Esophagus squamous epithelium (tissue), 5 donors: ENCODE results near the gene ATP11A. TPM values are rescaled to one million over a fixed set of nuclear protein-coding genes. Genes with fewer than 3 reads are reported as not detected.

ENCODE experiments used
- DNase-seq: peaks from one replicate; lab custom pipeline; 2025; lab: John Stamatoyannopoulos, UW
- H3K27ac ChIP-seq, 4 donors: fragments of 200-600 bp; sonication (generic); one replicate each; pipeline ENCODE4 v1.5.1; 2016 to 2019; ENCODE audit warnings: mild to moderate bottlenecking in 1 of 4
- H3K27me3 ChIP-seq, 4 donors: fragments of 200-600 bp; sonication (generic); 1 replicate in 3 of 4; 2 replicates in 1 of 4; pipeline versions ENCODE4 v1.5.1 to v1.6.0; 2017 to 2021; ENCODE audit warnings: antibody characterized with exemption in 1 of 4
- H3K36me3 ChIP-seq, 3 donors: fragments of 200-600 bp; sonication (generic); one replicate each; pipeline ENCODE4 v1.5.1; 2016 to 2019
- H3K4me1 ChIP-seq, 3 donors: fragments of 200-600 bp; sonication (generic); one replicate each; pipeline ENCODE4 v1.5.1; 2017 to 2019
- H3K4me3 ChIP-seq, 4 donors: fragments of 200-600 bp; sonication (generic); 1 replicate in 3 of 4; 2 replicates in 1 of 4; pipeline ENCODE4 v1.5.1; 2016 to 2019; ENCODE audit warnings: mild to moderate bottlenecking in 2 of 4, moderate library complexity in 1 of 4
- H3K9me3 ChIP-seq, 3 donors: fragments of 200-600 bp; sonication (generic); one replicate each; pipeline ENCODE4 v1.5.1; 2016 to 2019
- POLR2A ChIP-seq, 4 donors: fragments of 450-650 bp; IDR thresholded peaks; one replicate each; pipeline ENCODE4 v1.6.1; 2017; ENCODE audit warnings: antibody characterized with exemption in 4 of 4, mild to moderate bottlenecking in 4 of 4, moderate library complexity in 3 of 4
- WGBS, 2 donors: methylation state at CpG; one replicate each; pipeline ENCODE4 v1.1.5; 2018; 5-methylcytosine and 5-hydroxymethylcytosine counted together
- intact Hi-C: fragments of 100-400 bp; cut with DNase I; formaldehyde crosslinking; loops from one replicate; pipeline ENCODE4 v1.15.0; 2022
- total RNA-seq, 4 donors: library from RNA; depleted of rRNA; stranded (reverse); fragments of >200 nt; gene quantifications; one replicate each; pipeline ENCODE4 v1.1.0, GENCODE V29; 2016
- TF ChIP-seq, protein P1 (sequence below), 6 experiments: fragments of 450-650 bp in 4 of 6; fragments of 200-600 bp in 2 of 6; sonication (generic) in 2 of 6; IDR thresholded peaks; one replicate each; pipeline ENCODE4 v1.5.1; 2016 to 2019; ENCODE audit warnings: antibody characterized with exemption in 6 of 6, mild to moderate bottlenecking in 4 of 6, moderate library complexity in 4 of 6
- donor health status: DM: yes; HTN: yes; CAD: no.

ATP11A gene
- total RNA-seq, 4 donors from 2014 or later = 9.6 to 20.0 (median 16.1) TPM

GRCh38 chr13:112812306-112813055 lies 122.6 kb downstream of the ATP11A start:
- intact Hi-C loops = no loop called here
- Histone ChIP-seq H3K36me3 (peaks cover 0 to 99% (median 0%) of the 10 kb centered on the region in 3 donors), H3K9me3 (no peaks in the 10 kb centered on the region), H3K4me1 (no peaks in the 10 kb centered on the region), H3K27ac (peak overlapping the region in 2 of 4 donors; percentile 5 to 31), H3K4me3 (no peak overlapping the region), H3K27me3 (no peaks in the 10 kb centered on the region)
- DNase-seq = no peak
- 81 to 86% methylated on average over 15 to 16 of the region's 17 CpGs for WGBS, 2 donors
- no peak for TF ChIP-seq POLR2A (IDR thresholded peaks at IDR 0.05)
- TF ChIP-seq, protein P1, sequence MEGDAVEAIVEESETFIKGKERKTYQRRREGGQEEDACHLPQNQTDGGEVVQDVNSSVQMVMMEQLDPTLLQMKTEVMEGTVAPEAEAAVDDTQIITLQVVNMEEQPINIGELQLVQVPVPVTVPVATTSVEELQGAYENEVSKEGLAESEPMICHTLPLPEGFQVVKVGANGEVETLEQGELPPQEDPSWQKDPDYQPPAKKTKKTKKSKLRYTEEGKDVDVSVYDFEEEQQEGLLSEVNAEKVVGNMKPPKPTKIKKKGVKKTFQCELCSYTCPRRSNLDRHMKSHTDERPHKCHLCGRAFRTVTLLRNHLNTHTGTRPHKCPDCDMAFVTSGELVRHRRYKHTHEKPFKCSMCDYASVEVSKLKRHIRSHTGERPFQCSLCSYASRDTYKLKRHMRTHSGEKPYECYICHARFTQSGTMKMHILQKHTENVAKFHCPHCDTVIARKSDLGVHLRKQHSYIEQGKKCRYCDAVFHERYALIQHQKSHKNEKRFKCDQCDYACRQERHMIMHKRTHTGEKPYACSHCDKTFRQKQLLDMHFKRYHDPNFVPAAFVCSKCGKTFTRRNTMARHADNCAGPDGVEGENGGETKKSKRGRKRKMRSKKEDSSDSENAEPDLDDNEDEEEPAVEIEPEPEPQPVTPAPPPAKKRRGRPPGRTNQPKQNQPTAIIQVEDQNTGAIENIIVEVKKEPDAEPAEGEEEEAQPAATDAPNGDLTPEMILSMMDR (IDR thresholded peaks at IDR 0.05) = no peak

- Histone ChIP-seq H3K36me3 (peaks cover 0 to 99% (median 0%) of the 10 kb centered on the region in 3 donors), H3K27ac (no peak overlapping the region), H3K27me3 (no peaks in the 10 kb centered on the region), H3K4me1 (no peaks in the 10 kb centered on the region), H3K4me3 (no peak overlapping the region), H3K9me3 (no peaks in the 10 kb centered on the region)
- intact Hi-C loops = no loop called here
- no peak for DNase-seq
- no peak for TF ChIP-seq POLR2A (IDR thresholded peaks at IDR 0.05)
- TF ChIP-seq, protein P1 (IDR thresholded peaks at IDR 0.05) = no peak
- 83 to 89% methylated on average over 8 of the region's 8 CpGs for WGBS, 2 donors
Observed at GRCh38 chr13:112813552-112813951, 123.7 kb downstream of the ATP11A start.

DNA sequence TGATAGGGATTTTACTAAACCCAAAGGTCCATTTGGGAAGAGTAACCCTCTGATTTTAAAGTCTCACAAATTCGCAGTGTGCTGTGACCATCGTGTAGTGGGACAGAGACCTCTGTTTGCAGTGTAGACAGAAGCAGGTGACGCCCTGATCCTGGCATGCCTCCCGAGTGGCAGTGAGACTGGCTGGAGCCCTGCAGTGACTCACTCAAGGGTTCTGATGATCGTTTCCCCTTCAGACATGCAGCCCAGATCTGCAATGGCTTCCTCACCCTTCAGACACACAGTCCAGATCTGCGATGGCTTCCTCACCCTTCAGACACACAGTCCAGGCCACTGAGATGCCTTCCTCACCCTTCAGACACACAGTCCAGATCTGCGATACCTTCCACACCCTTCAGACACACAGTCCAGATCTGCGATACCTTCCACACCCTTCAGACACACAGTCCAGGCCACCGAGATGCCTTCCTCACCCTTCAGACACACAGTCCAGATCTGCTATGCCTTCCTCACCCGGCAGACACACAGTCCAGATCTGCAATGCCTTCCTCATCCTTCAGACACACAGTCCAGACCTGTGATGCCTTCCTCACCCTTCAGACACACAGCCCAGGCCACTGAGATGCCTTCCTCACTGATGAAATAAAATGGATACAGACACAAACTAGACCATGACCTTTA lies 125.2 kb downstream of the ATP11A start:
- intact Hi-C loops = no loop called here
- TF ChIP-seq, protein P1 (IDR thresholded peaks at IDR 0.05) = no peak
- TF ChIP-seq POLR2A (IDR thresholded peaks at IDR 0.05) = no peak
- peaks cover 0 to 99% (median 0%) of the 10 kb centered on the region in 3 donors for H3K36me3 ChIP-seq
- H3K9me3 ChIP-seq = no peaks in the 10 kb centered on the region
- no peak overlapping the region for H3K27ac ChIP-seq
- no peaks in the 10 kb centered on the region for H3K27me3 ChIP-seq
- WGBS, 2 donors = 82% methylated on average over 9 to 10 of the region's 10 CpGs
- no peaks in the 10 kb centered on the region for H3K4me1 ChIP-seq
- H3K4me3 ChIP-seq = no peak overlapping the region
- DNase-seq = no peak

DNA sequence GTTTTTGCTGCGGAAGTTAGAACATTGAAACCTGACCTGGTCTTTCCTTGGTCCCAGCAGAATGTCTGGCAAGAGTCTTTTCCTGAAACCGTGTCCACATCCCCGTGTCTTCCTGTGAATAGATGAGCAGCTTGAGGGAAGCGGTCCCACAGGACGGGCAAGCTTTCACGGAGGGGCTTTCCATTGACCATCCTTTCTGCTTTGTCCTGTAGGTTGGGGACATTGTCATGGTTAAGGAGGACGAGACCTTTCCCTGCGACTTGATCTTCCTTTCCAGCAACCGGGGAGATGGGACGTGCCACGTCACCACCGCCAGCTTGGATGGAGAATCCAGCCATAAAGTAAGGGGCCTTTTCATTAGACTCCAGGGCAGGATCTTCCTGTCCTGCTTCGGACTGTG lies 126.0 kb downstream of the ATP11A start:
- intact Hi-C loops = no loop called here
- Histone ChIP-seq H3K4me1 (no peaks in the 10 kb centered on the region), H3K27me3 (no peaks in the 10 kb centered on the region), H3K9me3 (no peaks in the 10 kb centered on the region), H3K36me3 (peaks cover 0 to 99% (median 0%) of the 10 kb centered on the region in 3 donors), H3K4me3 (no peak overlapping the region), H3K27ac (no peak overlapping the region)
- TF ChIP-seq, protein P1 (IDR thresholded peaks at IDR 0.05) = no peak
- no peak for TF ChIP-seq POLR2A (IDR thresholded peaks at IDR 0.05)
- no peak for DNase-seq
- WGBS, 2 donors = 92 to 98% methylated on average over 8 to 10 of the region's 13 CpGs
